T-helper 2 cell treated with Interferon-gamma antibody and Interleukin-4, amounts not matched to agents 100 ng/mL and 5 ng/mL, for 36 hours (primary cell): ENCODE results near the gene DLL3. TPM values are rescaled to one million over a fixed set of nuclear protein-coding genes. Genes with fewer than 3 reads are reported as not detected.

Experiments used
- intact Hi-C: fragments of 100-400 bp; cut with micrococcal nuclease; formaldehyde crosslinking; loops from one replicate; pipeline ENCODE4 v1.15.1; 2023
- total RNA-seq: library from RNA; stranded (reverse); gene quantifications from 2 replicates; pipeline ENCODE4 v1.2.3, GENCODE V29; 2022

DLL3 gene
- total RNA-seq, 1 donor from 2014 or later: 0.73 TPM

DNA sequence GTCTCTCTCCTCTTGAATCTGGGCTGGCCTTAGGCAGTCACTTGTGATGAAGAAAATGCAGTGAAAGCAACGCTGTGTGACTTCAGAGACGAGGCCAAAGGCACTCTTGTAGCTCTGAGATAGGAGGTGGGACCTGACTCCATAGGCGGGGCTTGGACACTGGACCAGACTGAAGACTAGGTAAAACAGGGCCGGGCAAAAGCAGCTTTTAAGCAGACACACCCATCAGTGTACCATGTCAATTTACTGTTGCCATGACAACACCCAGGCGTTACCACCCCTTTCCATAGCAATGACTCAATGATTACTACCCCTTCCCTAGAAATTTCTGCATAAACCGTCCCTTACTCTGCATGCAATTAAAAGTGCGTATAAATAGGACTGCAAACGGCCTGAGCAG is 47.9 kb downstream of the DLL3 start:
- intact Hi-C loops: no loop called here

DNA sequence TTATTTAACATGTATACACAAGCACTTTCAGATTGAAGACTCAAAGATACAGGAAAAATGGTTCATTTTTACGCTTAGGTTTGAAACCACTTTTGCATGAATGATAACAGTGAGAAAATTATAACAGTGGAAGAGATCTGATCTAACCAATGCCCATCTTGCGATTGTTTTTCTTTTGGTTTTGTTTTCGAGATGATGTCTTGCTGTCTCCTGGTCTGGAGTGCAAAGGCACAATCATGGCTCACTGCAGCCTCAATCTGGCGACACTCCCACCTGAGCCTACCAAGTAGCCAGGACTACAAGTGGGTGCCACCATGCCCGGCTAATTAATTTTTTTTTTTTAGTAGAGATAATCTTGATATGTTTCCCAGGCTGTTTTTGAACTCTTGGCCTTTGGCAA is 51.5 kb downstream of the DLL3 start:
- intact Hi-C loops: loop anchor here (2.0 kb wide), 1 partner anchor 217 kb away; no protein-coding TSS in a partner anchor

DNA sequence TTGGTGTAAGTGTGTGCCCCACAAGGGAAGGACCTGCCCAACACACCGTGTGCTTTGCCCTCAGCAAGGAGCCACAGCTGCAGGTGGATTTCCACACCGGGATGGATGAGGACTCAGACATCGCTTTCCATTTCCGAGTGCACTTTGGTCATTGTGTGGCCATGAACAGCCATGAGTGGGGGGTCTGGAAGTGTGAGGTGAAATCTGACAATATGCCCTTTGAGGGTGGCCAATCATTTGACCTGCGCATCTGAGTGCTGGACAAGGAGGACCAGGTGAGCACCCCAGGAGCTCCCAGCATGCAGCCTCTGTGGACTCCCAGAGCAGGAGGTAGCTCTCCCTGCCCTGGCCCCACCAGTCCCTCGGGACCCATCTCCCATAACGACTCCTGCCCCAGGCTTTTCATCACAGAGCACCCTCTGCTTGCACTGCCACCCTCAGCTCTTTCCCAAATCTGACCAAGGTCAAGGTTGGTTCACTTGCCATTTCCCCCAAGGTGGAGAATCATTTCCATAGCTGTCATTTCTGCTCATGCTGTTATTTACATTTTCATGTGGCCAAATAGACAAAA is 54.4 kb downstream of the DLL3 start:
- intact Hi-C loops: no loop called here

DNA sequence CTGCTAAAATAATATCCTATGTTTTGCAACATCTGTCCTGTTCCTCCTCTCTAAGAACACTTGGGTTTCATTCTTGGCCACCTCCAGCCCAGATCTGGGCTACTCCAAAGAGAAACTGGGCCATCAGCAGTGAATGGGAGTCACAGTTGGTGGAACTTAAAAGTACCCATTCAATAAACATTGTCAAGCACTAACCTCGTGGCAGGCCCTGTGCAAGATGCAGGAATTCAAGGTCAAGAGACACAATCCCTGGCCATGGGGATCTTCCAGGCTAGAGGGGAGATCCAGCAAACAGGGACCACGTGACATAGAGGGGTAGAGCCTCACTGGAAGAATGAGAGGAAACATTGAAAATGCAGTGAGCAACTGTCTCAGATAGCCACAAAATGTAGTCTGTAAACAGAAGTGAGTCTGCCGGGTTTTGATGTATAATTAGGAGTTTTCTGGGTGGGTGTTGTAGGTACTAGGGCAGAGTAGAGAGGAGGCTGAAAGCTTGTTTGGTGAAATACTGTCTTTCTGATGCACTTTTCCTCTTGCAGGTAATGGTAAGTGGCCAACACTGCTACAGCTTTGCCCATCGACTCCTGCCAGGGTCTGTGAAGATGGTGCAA is 56.1 kb downstream of the DLL3 start:
- intact Hi-C loops: no loop called here

DNA sequence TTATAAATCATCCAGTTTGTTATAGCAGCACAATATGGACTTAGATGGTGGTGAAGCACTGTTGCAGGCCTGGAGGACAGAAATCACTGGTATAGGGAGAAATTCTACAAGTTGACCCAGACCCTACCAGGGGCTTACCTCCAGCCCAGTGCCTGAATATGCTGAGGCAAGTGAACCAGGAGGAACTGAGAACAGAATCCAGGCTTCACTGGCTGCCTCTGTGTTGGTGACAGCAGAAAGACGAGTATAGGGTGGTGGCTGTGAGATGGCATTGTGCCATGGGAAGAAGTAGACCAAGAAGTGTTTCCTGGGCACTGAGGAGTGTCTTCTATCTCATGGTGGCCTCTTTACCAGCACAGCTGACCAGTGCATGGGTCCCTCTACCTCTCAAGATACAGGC is 57.1 kb downstream of the DLL3 start:
- intact Hi-C loops: no loop called here

Other genes with a start within 250 kb of the DLL3 start
- gene IFNL2, start 230.6 kb upstream of the DLL3 start, total RNA-seq: not detected in 2 replicates
- 0.25 TPM in 1 of 2 replicates, not detected in the other for gene IFNL1, start 202.5 kb upstream of the DLL3 start, total RNA-seq
- 4.3 and 4.8 TPM in 2 replicates for gene LRFN1, start 178.1 kb upstream of the DLL3 start, total RNA-seq
- gene GMFG, start 162.9 kb upstream of the DLL3 start, total RNA-seq: 640 and 657 TPM in 2 replicates
- 45.2 and 46.1 TPM in 2 replicates for gene SAMD4B, start 156.5 kb upstream of the DLL3 start, total RNA-seq
- 43.9 and 46.7 TPM in 2 replicates for gene PAF1, start 107.8 kb upstream of the DLL3 start, total RNA-seq
- 35.3 and 35.8 TPM in 2 replicates for gene MED29, start 107.6 kb upstream of the DLL3 start, total RNA-seq
- 74.0 and 79.7 TPM in 2 replicates for gene ZFP36, start 92.1 kb upstream of the DLL3 start, total RNA-seq
- gene PLEKHG2, start 86.3 kb upstream of the DLL3 start, total RNA-seq: 57.3 and 61.0 TPM in 2 replicates
- gene RPS16, start 63.0 kb upstream of the DLL3 start, total RNA-seq: 2,392 and 2,430 TPM in 2 replicates
- 150 and 153 TPM in 2 replicates for gene SUPT5H, start 53.4 kb upstream of the DLL3 start, total RNA-seq
- gene TIMM50, start 18.1 kb upstream of the DLL3 start, total RNA-seq: 65.1 and 69.0 TPM in 2 replicates
- gene SELENOV, start 16.2 kb downstream of the DLL3 start, total RNA-seq: not detected in 2 replicates
- gene EID2B, start 33.9 kb downstream of the DLL3 start, total RNA-seq: 2.9 and 3.8 TPM in 2 replicates
- 14.3 and 15.8 TPM in 2 replicates for gene EID2, start 41.2 kb downstream of the DLL3 start, total RNA-seq
- not detected in 2 replicates for gene LGALS13, start 103.6 kb downstream of the DLL3 start, total RNA-seq
- gene LGALS16, start 157.0 kb downstream of the DLL3 start, total RNA-seq: not detected in 2 replicates
- not detected in 2 replicates for gene LGALS14, start 205.5 kb downstream of the DLL3 start, total RNA-seq
- 1.6 and 1.9 TPM in 2 replicates for gene CLC, start 239.1 kb downstream of the DLL3 start, total RNA-seq